Measurements from ENCODE around the gene P4HA2. TPM values are rescaled to one million over a fixed set of nuclear protein-coding genes. Genes with fewer than 3 reads are reported as not detected.

Gene P4HA2
- total RNA-seq, 2 experiments from 2014 or later = 17.3 to 18.6 TPM

- ATAC-seq (no peak), DNase-seq (no peak)
- no peaks in the 10 kb centered on the region for H3K9me3 Mint-ChIP-seq
- H3K36me3 Mint-ChIP-seq (ENCODE audit: low read depth) = no peaks in the 10 kb centered on the region
- H3K4me3 Mint-ChIP-seq = no peak within 1 kb of the TSS
- H3K27ac Mint-ChIP-seq = no peak within 1 kb of the TSS
- intact Hi-C loops (cut with micrococcal nuclease) = no loop called here
- ChIA-PET POLR2A (interaction anchor here (0.7 kb wide), 1 partner anchor 10 kb away, joined by 3 read pairs; no protein-coding TSS in a partner anchor), CTCF (no interaction called here)
- peaks cover 13% of the 10 kb centered on the region for H3K27me3 Mint-ChIP-seq
- H3K4me1 Mint-ChIP-seq (ENCODE audit: low read depth) = peaks cover 22% of the 10 kb centered on the region
- TF ChIP-seq, protein P1, sequence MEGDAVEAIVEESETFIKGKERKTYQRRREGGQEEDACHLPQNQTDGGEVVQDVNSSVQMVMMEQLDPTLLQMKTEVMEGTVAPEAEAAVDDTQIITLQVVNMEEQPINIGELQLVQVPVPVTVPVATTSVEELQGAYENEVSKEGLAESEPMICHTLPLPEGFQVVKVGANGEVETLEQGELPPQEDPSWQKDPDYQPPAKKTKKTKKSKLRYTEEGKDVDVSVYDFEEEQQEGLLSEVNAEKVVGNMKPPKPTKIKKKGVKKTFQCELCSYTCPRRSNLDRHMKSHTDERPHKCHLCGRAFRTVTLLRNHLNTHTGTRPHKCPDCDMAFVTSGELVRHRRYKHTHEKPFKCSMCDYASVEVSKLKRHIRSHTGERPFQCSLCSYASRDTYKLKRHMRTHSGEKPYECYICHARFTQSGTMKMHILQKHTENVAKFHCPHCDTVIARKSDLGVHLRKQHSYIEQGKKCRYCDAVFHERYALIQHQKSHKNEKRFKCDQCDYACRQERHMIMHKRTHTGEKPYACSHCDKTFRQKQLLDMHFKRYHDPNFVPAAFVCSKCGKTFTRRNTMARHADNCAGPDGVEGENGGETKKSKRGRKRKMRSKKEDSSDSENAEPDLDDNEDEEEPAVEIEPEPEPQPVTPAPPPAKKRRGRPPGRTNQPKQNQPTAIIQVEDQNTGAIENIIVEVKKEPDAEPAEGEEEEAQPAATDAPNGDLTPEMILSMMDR (IDR thresholded peaks at IDR 0.05) = no peak
These were observed 29.8 kb upstream of the P4HA2 start, which contains the start of gene PDLIM4 for GRCh38 chr5:132257131-132258101. Gene PDLIM4, plus strand, starts transcription at chr5:132257696. Its CDS starts 39 bp downstream, at chr5:132257735.

- Mint-ChIP-seq H3K4me1 (ENCODE audit: low read depth) (peaks cover 18% of the 10 kb centered on the region), H3K9me3 (no peaks in the 10 kb centered on the region), H3K27ac (no peak overlapping the region), H3K4me3 (no peak overlapping the region), H3K27me3 (peaks cover 13% of the 10 kb centered on the region), H3K36me3 (ENCODE audit: low read depth) (no peaks in the 10 kb centered on the region)
- intact Hi-C loops (cut with micrococcal nuclease) = no loop called here
- ATAC-seq = no peak
- POLR2A ChIA-PET = interaction anchor here (0.7 kb wide), 1 partner anchor 10 kb away, joined by 3 read pairs; no protein-coding TSS in a partner anchor
- TF ChIP-seq, protein P1 (IDR thresholded peaks at IDR 0.05) = no peak
- CTCF ChIA-PET = no interaction called here
- DNase-seq = no peak
These were observed 29.1 kb upstream of the P4HA2 start for GRCh38 chr5:132256783-132257130.

- ATAC-seq = no peak
- Mint-ChIP-seq H3K4me1 (ENCODE audit: low read depth) (peaks cover 17% of the 10 kb centered on the region), H3K36me3 (ENCODE audit: low read depth) (no peaks in the 10 kb centered on the region), H3K4me3 (no peak overlapping the region), H3K9me3 (no peaks in the 10 kb centered on the region), H3K27ac (no peak overlapping the region), H3K27me3 (peaks cover 13% of the 10 kb centered on the region)
- POLR2A ChIA-PET = interaction anchor here (1.2 kb wide), 1 partner anchor 8 kb away, joined by 3 read pairs; no protein-coding TSS in a partner anchor
- intact Hi-C loops (cut with micrococcal nuclease) = no loop called here
- DNase-seq = no peak
- CTCF ChIA-PET = interaction anchor here (0.6 to 2.6 kb wide), 4 partner anchors 16 to 294 kb away, joined by 3 to 11 read pairs (median 3); no protein-coding TSS in a partner anchor
- TF ChIP-seq, protein P1 (IDR thresholded peaks at IDR 0.05) = no peak
These were observed 28.6 kb upstream of the P4HA2 start for GRCh38 chr5:132256086-132256782.

DNA sequence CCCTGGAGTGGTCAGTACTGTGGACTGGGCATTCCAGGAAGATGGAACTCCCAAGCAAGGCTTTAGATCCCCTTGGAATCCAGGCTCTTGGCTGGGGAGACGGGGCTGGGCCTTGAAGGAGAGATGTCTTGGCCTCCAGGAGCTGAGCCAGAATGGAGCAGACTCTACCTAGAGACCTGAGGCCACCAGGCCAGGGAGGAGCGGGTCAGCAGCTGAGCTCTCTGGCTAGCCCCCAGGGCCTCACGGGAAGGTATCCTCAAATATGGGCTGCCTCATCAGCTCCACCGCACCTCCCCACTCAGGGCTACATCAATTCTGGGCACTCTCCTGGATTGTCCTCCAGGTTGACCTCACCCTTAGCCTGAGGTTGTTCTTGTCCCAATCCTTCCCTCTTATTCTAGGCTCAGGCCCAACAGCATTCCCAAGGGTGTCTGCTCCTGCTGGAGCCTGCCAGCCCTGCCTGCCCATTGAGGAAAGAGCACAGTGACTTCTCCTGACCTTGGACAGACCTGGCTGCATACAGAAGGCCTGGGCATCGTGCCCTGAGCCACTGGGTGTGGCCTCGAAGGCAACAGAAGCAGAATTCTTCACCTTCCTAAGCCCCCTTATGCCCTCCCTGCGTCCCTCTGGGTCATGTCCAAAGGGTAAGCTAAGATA is 26.8 kb upstream of the P4HA2 start:
- Mint-ChIP-seq H3K9me3 (no peaks in the 10 kb centered on the region), H3K36me3 (ENCODE audit: low read depth) (no peaks in the 10 kb centered on the region), H3K4me1 (ENCODE audit: low read depth) (peaks cover 2% of the 10 kb centered on the region), H3K4me3 (no peak overlapping the region), H3K27ac (no peak overlapping the region), H3K27me3 (peaks cover 13% of the 10 kb centered on the region)
- POLR2A ChIA-PET = interaction anchor here (0.6 to 0.8 kb wide), 2 partner anchors 39 to 115 kb away, joined by 3 read pairs; partner anchors contain the start of gene SLC22A5
- ATAC-seq (no peak), DNase-seq (no peak)
- intact Hi-C loops (cut with micrococcal nuclease) = no loop called here
- CTCF ChIA-PET = interaction anchor here (2.0 to 2.6 kb wide), 2 partner anchors 16 to 19 kb away, joined by 5 to 11 read pairs; no protein-coding TSS in a partner anchor
- TF ChIP-seq, protein P1 (IDR thresholded peaks at IDR 0.05) = no peak
